M059J (cell line): ENCODE data around the gene PIP4K2B. TPM values are rescaled to one million over a fixed set of nuclear protein-coding genes. Genes with fewer than 3 reads are reported as not detected.
A peak's percentile ranks its signal among the peaks of the same experiment; 100 is the strongest.

Experiments
- DNase-seq: peaks from one replicate; pipeline ENCODE4 v3.0.0-alpha.2; 2012; ENCODE audit warnings: low read depth
- total RNA-seq: library from RNA; depleted of rRNA; stranded (reverse); fragments of >200 nt; shearing (Covaris generic); gene quantifications from 2 replicates; pipeline ENCODE4 v1.2.3, GENCODE V29; 2014

The PIP4K2B gene
- total RNA-seq, 1 experiment from 2014 or later, result 45.4 TPM

- no peak for DNase-seq
These were observed 19.2 kb downstream of the PIP4K2B start for GRCh38 chr17:38779965-38780752.

- no peak for DNase-seq
These were observed 21.6 kb downstream of the PIP4K2B start for GRCh38 chr17:38777641-38778250.

GRCh38 chr17:38773258-38773657 lies 26.1 kb downstream of the PIP4K2B start:
- no peak for DNase-seq

GRCh38 chr17:38768417-38768816 lies 30.9 kb downstream of the PIP4K2B start:
- no peak for DNase-seq

- no peak for DNase-seq
These were observed 33.0 kb downstream of the PIP4K2B start for GRCh38 chr17:38766341-38766740.

- no peak for DNase-seq
These were observed 37.1 kb downstream of the PIP4K2B start for GRCh38 chr17:38762231-38762630.

- DNase-seq, result peak; percentile 28
These were observed 37.7 kb downstream of the PIP4K2B start for GRCh38 chr17:38761612-38762011.

GRCh38 chr17:38753071-38753506 lies 46.3 kb downstream of the PIP4K2B start:
- no peak for DNase-seq

GRCh38 chr17:38752308-38753070 lies 46.9 kb downstream of the PIP4K2B start, which contains the start of gene PSMB3:
Gene PSMB3, plus strand, starts transcription at chr17:38752741. Its CDS starts 86 bp downstream, at chr17:38752827.
- peak; percentile 99 for DNase-seq

- DNase-seq, result peak; percentile 84
These were observed 47.5 kb downstream of the PIP4K2B start for GRCh38 chr17:38751808-38752307.

- peak; percentile 46 for DNase-seq
These were observed 48.1 kb downstream of the PIP4K2B start for GRCh38 chr17:38751144-38751807.

GRCh38 chr17:38750312-38751121 lies 48.8 kb downstream of the PIP4K2B start:
- peak; percentile 34 for DNase-seq

GRCh38 chr17:38750044-38750311 lies 49.4 kb downstream of the PIP4K2B start:
- DNase-seq, result no peak

GRCh38 chr17:38749223-38750043 lies 49.9 kb downstream of the PIP4K2B start:
- peak; percentile 87 for DNase-seq

GRCh38 chr17:38748892-38749222 lies 50.5 kb downstream of the PIP4K2B start:
- DNase-seq, result no peak

- peak; percentile 88 for DNase-seq
These were observed 51.0 kb downstream of the PIP4K2B start, which contains the start of gene PCGF2 for GRCh38 chr17:38748149-38748891. Gene PCGF2, minus strand, starts transcription at chr17:38748336. Its CDS starts 7,934 bp downstream, at chr17:38740402.

- no peak for DNase-seq
These were observed 51.8 kb downstream of the PIP4K2B start for GRCh38 chr17:38747463-38748148.

- no peak for DNase-seq
These were observed 52.4 kb downstream of the PIP4K2B start for GRCh38 chr17:38746849-38747462.
